RPMI8226 (cell line): ENCODE data around the gene ADARB2.
"Not testable (repeated sequence)": the region's sequence is repeated elsewhere in the genome, so short reads cannot be mapped to it uniquely, and the experiment has no call there.

Source experiments
- DNase-seq: peaks from one replicate; pipeline ENCODE4 v3.0.0-alpha.2; 2015

Gene ADARB2

GRCh38 chr10:1401071-1401965 lies 336.0 kb downstream of the ADARB2 start:
- DNase-seq, result no peak

- no peak for DNase-seq
Measured at GRCh38 chr10:1400101-1401070, 336.9 kb downstream of the ADARB2 start.

DNA sequence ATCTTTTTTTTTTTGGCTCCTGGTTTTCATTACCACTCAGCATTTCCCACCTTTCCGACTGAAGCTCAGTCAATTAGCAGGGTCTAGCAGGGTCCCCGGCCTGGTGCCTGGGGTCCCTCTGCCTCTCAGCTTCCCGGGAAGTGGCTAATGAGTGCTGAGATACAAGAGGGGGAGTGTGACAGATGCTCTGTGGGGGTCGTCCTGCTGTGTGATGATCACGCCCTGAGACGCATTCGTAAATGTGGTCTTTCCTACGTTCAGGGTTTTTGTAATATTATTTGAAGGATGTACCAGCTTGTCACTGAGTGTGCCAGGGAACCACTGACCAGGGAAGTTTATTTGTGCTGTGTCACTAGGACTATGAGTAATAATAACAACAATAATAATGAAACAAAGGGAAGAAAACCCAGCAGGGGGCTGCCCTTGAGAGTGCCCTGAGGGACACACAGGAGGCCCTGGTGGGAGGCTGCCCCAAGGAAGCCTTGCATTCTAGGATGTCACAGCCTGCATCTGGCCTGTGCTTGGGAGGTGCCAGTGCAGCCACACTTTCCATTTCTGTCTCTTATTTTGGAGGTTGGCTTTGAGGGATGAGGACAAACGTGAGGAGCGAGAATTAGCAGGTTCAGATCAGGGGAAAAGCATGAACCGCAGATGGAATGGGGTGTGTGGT lies 337.8 kb downstream of the ADARB2 start:
- no peak for DNase-seq

DNA sequence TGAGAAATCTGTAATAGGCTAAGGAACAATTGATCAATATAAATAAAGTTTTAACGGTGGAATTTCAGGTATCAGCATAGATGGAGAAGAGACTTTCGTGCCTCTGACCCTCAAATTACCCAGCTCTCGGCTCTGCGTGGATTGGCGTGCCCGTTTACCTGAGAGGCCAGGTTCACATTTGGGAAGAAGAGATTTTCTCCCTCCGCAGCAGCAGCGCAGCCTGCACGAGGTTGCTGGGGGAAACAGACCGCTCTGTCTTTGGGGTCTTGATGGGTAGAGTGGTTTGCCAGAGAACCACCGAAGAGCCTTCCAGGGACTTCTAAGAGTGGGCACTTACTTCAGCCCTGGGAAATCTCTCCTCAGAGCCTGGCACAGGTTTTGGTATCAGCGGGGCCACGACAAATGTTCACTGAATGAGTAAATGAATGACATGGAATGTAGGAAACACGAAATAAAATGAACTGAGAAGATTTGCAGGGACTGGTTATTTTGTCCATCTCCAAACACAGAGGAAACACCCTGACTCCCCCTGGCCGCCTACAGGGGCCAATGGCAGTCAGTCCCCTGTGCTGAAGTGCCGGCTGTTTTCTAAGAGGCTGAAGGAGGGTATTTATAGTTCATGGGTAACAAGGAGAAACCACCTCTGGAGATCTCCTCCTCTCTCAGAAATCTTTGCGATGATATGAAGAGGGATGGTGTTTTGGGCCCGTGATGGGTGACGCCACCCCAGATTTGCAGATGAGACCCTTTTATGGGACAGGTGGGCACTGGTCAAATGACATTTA lies 338.5 kb downstream of the ADARB2 start:
- no peak for DNase-seq

DNA sequence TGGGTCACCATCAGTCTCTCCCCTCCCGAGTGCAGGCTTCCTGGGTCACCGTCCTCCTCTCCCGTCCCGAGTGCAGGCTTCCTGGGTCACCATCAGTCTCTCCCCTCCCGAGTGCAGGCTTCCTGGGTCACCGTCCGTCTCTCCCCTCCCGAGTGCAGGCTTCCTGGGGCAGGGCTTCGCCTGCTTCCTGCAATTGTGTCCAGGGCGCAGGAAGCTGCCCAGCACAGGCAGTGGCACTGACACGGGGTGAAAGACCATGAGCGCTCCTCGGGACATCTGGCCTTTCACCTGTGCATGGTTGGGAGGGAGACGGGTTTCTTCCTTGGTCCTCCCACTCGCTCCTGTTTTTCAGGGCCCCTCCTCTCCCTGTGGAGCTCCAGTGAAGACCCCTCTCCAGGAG lies 339.2 kb downstream of the ADARB2 start:
- DNase-seq, result not testable (repeated sequence)

GRCh38 chr10:1396297-1396635 lies 341.1 kb downstream of the ADARB2 start:
- DNase-seq, result no peak

DNA sequence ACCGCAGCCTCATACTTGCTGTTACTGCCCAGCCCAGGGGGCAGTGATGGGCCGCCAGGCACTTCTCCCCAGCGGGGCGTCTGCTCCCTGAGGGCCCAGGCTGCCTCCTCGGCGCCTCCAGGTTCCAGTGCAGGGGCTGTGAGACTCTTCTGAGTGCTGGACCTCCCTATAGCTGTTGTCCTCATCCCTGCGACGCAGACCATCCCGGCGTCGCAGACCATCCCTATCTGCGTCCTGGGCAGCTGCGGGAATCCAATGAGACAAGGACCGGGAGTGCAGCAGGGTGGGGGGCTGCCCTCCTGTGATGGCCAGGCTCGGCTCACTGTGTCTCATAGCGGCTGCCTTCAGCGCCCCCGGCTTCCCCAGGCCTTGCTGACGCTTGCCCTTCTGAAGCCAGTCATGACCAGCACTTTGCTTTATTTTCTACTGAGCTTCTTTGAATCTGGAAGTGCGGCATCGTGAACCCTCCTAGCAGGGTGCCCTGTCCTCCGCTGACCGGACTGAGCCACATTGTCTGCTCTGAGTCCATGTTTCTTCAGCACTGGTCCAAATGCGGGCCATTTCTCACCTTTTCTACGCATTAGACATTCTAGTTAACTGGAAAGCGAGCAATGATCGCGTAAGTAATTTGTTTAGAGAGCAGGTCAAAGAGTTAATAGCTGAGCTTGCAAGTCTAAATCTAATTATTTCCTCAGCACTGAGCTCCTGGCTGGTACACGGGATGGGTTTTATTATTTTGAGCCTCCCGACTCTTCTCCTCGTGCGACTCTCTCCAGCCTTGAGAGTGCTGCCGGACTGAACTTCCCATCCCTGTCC lies 341.6 kb downstream of the ADARB2 start:
- no peak for DNase-seq

GRCh38 chr10:1395025-1395480 lies 342.3 kb downstream of the ADARB2 start:
- DNase-seq, result no peak

DNA sequence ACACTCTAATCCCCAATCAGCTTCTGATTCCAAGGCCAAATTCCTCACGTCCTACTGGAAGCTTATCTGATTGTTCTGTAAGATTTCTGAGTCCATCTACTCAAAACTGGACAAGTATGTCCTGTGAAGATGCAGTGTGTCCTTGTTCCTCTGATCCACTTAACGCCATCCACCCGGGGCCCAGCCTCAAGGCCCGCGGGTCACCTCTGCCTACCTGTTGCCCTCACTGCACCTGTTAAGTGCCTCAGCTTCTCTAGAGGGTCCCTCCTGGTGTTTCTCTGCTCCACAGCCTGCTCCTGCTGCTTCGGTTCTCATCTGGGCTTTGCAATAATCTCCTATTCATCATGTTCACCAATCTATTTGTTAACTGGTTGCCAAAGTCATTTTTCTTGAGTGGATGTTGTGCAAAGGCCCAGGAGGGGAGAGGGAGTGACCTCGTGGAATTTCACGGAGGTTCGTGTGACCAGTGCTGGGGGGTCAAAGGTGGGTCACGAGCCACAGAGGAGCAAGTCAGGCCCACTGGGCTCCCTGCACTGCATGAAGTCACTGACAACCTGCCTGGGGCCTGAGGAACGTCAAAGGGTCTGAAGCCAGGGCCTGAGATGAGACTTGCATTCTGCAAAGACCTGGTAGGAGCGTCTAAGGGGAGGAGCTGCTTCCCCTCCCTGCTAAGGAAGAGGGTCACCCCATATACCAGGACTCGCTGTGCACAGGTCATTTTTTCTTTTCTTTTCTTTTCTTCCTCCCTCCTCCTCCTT lies 343.0 kb downstream of the ADARB2 start:
- no peak for DNase-seq

GRCh38 chr10:1393481-1393880 lies 343.8 kb downstream of the ADARB2 start:
- no peak for DNase-seq

DNA sequence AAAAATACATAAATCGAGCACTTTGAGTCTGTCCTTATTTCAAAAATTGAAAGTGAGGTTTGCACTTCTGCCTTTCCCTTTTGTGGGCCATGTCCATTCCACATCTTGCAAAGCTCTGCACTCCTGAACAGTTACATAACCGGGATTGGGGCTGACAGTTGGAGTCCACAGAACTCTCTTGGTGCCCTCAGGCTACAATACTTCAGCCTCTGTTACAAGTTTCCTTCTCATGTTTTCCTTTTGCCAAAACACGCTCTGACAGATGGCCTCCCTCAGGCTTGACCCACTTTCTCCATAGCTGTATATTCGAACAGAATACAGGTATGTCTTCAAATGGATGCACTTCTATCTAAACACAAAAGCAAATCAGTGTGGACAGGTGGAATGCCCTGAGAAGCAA lies 345.2 kb downstream of the ADARB2 start:
- DNase-seq, result no peak

DNA sequence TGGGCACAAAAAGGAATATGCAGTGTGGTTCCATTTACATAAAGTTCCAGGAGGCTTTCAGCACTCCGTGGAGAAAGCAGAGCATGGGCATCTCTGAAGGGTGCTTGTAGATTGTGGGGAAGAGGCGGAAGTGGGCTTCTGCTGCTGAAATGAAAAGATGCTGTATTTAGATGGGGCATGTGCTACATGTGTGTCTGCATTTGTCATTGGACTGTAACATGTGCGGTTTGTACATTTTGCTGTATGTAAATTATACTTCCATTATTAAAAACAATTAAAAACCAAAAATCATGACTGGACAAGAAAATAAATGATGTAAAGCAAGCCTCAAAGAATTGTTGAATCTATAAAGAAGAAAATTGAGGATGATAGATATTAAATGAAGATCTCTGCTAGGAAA lies 347.1 kb downstream of the ADARB2 start:
- no peak for DNase-seq

DNA sequence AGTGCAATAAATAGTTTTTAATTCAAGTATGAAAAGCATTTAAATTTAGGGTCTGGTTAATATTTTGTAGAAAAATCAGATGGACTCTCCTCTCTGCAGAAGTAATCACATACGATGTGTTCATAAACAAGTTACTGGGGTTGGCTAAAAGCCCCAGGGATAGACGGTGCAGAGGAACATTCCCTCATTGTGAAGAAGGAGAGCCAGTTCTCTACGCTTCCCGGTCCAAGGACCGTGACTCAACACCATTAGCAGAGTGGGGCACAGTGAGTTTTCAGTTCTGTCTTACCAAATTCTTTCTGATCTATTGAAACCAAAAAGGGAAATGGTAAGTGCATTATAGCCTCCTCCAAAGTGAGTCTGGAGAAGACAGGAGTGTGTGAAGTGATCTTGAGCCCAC lies 353.3 kb downstream of the ADARB2 start:
- no peak for DNase-seq

DNA sequence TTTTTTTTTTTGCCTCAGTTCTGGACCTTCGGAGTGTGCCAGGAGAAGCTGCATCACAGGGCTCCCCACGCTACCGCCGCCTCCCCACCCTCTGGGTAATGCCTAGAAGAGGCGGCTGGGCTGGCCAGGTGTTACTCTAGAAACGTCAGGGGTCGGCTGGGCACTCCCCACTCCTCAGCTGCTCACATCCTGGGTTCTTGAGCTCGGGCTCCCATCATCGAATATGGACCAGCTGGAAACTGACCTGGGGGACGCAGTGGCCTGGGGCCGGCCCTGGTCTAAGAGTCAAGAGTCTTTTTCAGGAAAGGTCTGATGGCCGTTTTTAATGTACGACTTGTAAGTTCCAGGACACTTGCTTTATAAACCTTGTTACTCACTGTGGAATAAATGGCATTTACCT lies 354.6 kb downstream of the ADARB2 start:
- DNase-seq, result no peak

DNA sequence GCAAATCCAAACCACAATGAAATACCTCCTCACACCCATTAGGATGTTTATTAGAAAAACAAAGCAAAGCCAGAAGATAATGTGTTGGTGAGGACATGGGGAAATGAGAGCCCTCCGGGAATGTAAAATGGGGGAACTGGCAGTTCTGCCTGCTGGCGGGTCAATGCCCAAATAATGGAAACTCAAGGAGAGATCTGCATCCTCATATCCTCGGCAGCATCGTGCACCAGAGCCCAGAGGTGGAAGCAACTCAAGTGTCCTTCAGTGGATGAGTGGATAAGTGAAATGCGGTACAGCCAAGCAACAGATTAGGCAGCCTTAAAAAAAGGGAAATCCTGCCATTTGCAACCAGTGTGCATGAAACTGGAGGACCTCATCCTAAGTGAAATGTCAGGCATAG lies 356.0 kb downstream of the ADARB2 start:
- DNase-seq, result no peak

DNA sequence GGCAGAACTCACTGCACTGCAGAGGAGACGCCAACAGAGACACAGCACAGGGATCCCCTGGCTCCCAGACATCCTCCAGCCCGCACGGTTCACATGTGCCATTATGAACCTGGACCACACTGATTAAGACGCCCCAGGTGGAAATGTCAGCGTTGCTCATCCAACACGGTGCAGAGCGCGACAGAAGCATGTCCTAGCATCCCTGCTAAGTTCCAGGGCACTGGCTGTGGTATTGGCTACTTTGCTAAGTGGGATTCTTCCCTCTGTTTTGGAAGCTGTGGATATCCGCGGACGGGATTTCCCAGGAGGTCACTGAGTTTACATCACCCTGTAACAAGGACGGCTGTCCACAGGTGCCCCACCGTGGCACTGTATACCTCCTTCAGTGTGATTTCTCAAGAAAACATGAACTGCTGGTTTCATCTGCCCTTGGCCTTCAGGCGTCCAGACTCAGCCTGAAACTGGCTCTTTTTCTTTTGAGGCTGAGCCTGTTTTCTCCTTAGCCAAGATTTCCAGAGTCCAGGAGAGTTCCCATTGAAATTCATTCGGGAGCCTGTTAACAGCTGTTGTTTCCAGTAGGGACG lies 357.1 kb downstream of the ADARB2 start:
- no peak for DNase-seq

- DNase-seq, result peak; percentile 19
Measured at GRCh38 chr10:1379601-1380000, 357.7 kb downstream of the ADARB2 start.

DNA sequence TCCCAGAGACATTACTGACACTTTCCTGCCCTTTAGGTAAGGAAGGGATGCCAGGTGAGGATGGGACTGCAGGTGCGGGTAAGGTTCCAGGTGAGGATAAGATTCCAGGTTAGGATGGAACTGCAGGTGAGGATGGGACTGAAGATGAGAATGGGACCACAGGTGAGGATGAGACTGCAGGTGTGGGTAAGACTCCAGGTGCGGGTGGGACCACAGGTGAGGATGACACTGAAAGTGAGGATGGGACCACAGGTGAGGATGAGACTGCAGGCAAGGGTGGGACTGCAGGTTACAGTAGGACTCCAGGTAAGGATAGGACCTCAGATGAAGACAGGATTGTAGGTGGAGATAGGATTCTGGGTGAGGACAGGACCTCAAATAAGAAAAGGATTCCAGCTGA lies 358.9 kb downstream of the ADARB2 start:
- no peak for DNase-seq

GRCh38 chr10:1377740-1378397 lies 359.5 kb downstream of the ADARB2 start:
- DNase-seq, result no peak

DNA sequence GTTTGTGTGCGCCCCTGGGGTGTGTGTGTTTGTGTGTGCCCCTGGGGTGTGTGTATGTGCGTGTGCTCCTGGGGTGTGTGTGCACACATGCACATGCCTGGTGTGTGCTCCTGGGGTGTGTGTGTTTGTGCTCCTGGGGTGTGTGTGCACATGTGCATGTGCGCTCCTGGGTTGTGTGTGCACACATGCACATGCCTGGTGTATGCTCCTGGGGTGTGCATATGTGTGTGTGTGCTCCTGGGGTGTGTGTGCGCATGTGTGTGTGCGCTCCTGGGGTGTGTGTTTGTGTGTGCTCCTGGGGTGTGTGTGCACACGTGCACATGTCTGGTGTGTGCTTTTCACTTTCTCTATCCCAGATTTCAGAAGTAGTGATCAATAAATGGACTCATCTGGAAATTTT lies 360.1 kb downstream of the ADARB2 start:
- no peak for DNase-seq
